GM12892 (cell line): Measurements from ENCODE around the gene MAP7D1.

ENCODE experiments used
- POLR2A ChIP-seq: IDR thresholded peaks from 2 replicates; pipeline ENCODE4 v1.6.1; 2011; ENCODE audit warnings: low read depth, low read length, control low read depth
- POLR2AphosphoS5 ChIP-seq: IDR thresholded peaks from 2 replicates; pipeline ENCODE4 v1.6.1; 2011; ENCODE audit warnings: low read depth, low read length, control low read depth
- TAF1 ChIP-seq: IDR thresholded peaks from 2 replicates; pipeline ENCODE4 v1.6.1; 2011; ENCODE audit warnings: low read depth, mild to moderate bottlenecking, control low read depth, low read length, borderline replicate concordance

- TF ChIP-seq TAF1 (no peak), POLR2AphosphoS5 (no peak), POLR2A (no peak)
These were observed 40.0 kb upstream of the MAP7D1 start for GRCh38 chr1:36115931-36116330.
